ENCODE results near the gene FAR2.

- no peak for TF ChIP-seq GATA3 (IDR thresholded peaks at IDR 0.05; ENCODE audit: low read depth, low read length)
- no peak for TF ChIP-seq GATA2 (IDR thresholded peaks at IDR 0.05; ENCODE audit: low read depth, low read length)
Observed at GRCh38 chr12:29255042-29255441, 106.0 kb downstream of the FAR2 start.
